GM12873 (cell line): ENCODE measurements around the gene ANO6.

Source experiments
- TF ChIP-seq, protein P1 (sequence below): IDR thresholded peaks from 2 replicates; pipeline ENCODE4 v1.5.1; 2012; ENCODE audit warnings: low read depth, mild to moderate bottlenecking, moderate library complexity, low read length, control low read depth; ENCODE audit not compliant: insufficient read depth; ENCODE audit errors: missing control alignments

ANO6 gene

DNA sequence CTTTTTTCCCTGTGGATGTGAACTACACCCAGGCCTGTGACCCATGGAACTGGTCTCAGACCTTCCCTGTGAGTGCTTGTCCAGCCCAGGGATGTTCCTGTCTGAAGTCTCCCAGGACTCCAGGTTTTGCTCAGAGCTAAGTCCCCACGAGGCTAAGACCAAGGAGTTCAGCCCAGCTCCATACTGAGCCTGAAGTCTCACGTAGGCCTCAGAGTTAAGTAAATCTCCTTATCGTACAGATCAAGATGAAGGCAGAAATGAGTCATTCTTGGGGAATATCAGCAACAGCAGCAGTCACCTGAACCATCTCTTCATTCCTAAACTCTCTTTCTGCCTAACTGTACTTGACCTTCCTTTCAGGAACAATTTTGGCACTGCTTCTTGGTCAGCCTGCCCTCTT lies 139.8 kb downstream of the ANO6 start:
- TF ChIP-seq, protein P1, sequence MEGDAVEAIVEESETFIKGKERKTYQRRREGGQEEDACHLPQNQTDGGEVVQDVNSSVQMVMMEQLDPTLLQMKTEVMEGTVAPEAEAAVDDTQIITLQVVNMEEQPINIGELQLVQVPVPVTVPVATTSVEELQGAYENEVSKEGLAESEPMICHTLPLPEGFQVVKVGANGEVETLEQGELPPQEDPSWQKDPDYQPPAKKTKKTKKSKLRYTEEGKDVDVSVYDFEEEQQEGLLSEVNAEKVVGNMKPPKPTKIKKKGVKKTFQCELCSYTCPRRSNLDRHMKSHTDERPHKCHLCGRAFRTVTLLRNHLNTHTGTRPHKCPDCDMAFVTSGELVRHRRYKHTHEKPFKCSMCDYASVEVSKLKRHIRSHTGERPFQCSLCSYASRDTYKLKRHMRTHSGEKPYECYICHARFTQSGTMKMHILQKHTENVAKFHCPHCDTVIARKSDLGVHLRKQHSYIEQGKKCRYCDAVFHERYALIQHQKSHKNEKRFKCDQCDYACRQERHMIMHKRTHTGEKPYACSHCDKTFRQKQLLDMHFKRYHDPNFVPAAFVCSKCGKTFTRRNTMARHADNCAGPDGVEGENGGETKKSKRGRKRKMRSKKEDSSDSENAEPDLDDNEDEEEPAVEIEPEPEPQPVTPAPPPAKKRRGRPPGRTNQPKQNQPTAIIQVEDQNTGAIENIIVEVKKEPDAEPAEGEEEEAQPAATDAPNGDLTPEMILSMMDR, result no peak

DNA sequence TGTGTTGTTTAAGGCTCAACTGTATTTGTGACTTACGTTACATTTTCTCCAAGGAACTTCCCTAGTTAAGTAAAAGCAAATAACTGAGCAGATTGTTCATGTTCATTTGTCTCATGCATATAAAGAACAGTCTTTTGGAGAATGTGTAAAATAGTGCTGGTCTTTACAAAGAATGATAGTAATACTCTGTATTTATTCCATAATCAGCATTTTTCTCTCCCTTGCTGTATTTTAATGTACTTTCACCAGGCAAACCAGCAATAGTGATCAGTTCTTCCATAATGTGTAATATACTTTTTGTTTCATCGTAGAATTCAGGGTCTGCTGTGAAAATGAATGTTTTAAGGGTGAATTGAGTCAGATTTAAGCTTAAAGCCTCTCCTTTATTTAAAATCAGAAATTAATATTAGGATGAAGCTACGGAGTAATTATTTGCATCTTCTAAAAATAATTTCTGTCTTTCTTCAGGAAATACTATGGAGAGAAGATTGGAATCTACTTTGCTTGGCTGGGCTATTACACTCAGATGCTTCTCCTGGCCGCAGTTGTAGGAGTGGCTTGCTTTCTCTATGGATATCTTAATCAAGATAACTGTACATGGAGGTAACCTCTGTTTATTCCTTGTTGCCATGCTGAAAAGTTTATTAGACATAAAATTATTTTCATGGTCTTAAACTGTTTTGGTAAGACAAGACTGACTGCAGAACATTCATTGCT lies 141.1 kb downstream of the ANO6 start:
- TF ChIP-seq, protein P1, result no peak

DNA sequence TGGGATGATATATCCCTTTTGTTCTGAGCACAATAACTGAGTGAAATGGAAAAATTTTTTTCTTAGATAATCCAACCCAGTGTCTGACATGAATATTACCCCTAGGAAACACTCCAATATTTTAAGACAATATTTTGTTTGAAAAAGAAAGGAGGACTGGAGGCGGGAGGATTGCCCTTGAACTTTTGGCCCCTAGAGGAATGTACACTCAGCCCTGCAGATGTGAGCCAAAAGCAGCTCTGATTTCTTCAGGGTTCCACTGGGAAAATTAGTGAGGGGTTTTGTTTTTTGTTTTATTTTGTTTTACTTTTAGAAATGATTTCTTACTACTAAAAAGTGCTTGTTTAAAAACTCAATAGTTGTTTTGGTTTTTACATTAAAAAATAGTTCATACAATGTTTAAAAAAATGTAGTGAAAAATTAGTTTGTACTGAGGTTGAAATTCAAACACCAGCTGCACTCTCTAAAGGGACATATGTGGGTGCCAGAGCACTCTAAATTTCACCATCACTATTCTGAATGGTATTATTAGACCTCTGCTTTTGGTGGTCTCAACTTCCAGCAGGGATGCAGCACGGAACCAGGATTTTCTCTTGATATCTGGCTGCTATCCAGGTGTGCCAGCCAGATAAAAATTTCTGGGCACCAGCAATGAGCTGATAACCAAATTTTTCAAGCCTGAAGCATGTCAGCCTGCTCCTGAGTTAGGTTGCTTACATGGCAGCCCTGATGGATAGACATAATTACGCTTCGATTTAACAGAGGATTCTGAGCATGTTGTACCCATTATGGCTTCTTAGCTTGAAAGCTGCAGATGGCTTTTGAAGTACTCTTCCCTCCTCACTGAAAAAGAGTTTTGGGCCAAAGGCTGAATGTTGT lies 141.9 kb downstream of the ANO6 start:
- TF ChIP-seq, protein P1, result no peak

DNA sequence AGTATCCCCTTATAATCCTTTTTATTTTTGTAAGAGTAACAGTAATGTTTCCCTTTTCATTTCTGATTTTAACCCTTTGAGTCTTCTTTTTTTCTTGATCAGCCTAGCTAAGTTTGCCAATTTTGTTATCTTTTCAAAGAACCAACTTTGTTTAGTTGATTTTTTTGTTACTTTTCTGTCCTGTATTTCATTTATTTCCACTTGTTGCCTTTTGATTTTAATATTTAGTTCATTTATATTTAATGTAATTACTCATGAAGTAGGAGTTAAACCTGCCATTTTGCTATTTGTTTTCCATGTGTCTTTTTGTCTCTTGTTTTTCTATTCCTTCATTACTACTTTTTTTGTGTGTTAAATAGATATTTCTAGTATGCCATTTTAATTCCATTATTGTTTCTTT lies 146.4 kb downstream of the ANO6 start:
- TF ChIP-seq, protein P1, result no peak

DNA sequence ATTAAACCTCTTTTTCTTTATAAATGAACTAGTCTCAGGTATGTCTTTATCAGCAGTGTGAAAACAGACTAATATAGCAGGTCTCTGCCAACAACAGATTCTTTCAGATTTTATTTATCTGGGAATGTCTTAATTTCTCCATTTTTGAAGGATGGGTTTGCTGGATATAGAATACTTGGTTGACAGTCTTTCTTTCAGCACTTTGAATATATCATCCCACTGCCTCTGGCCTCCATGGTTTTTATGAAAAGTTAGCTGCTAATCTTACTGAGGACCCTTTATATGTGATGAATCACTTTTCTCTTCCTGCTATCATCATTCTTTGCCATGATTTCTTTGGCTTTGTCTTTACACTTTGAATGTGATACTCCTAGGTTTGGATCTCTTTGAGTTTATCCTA lies 148.0 kb downstream of the ANO6 start:
- TF ChIP-seq, protein P1, result no peak

DNA sequence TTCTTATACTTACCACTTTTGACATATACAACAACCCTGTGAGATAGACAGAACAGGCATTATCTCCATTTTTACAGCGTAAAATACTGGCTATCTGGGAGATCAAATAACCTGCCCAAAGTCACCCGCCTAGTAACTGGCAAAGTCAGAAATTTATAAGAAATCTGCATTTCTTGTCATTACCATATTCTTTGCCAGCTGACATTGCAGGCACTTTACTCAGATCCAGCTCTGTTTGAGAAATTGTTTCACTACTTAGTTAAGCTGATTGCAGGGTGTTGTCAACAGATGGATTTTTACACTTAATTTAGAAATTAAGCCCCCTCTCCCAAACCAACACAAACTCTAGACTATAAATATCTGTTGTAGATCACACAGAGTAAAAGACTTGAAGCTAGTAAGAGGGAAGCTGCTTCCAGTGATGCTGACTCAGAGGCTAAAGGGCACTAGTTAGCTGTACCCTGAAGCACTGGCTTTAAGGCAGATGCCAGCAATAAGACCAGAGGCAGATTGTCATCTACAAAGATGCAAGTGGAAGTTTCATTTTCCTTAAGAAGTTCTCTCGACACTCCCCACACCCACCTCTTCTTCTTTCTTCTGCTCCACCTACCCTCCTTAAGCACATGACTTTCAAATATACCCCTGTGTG lies 153.1 kb downstream of the ANO6 start:
- TF ChIP-seq, protein P1, result no peak

DNA sequence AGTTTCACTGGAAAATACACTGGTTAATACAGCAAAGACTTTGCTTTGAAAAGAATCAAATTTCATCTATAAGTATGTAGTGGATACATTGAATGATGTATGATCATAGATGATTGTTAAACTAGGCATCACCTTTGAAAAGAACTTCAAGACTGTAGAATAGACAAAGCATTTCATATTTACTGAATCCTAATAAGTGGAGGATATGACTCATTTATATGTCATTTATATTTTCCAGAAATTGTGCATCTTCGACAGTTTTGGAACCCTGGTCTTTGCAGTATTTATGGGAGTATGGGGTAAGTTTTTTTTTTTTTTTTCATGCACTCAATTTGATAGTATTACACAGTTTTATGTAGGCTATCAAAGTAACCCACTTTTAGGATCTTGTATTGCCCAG lies 161.9 kb downstream of the ANO6 start:
- TF ChIP-seq, protein P1, result no peak
